HG03457 (cell line): ENCODE measurements around the gene GRB7.
"Not testable (repeated sequence)": the region's sequence is repeated elsewhere in the genome, so short reads cannot be mapped to it uniquely, and the experiment has no call there.

ENCODE experiments used
- ATAC-seq: cut with Tn5 transposase; IDR thresholded peaks from one replicate; pipeline ENCODE4 v1.9.1; 2021; ENCODE audit warnings: moderate number of reproducible peaks; ENCODE audit not compliant: unreplicated experiment

The GRB7 gene

GRCh38 chr17:39730095-39730921, 7.4 kb upstream of the GRB7 start, which contains the start of gene MIEN1:
MIEN1 (minus strand) TSS chr17:39730532; CDS start chr17:39730495, 37 bp downstream.
- peak; percentile 69 for ATAC-seq

GRCh38 chr17:39732586-39732985, 5.2 kb upstream of the GRB7 start:
- no peak for ATAC-seq

GRCh38 chr17:39735882-39736281, 1.9 kb upstream of the GRB7 start:
- ATAC-seq, result no peak

GRCh38 chr17:39736319-39737165, 1.2 kb upstream of the GRB7 start:
- no peak for ATAC-seq

GRCh38 chr17:39737206-39737759, 455 bp upstream of the GRB7 start:
- no peak for ATAC-seq

GRCh38 chr17:39738568-39738901, 797 bp downstream of the GRB7 start:
- ATAC-seq, result no peak

- no peak for ATAC-seq
Measured at GRCh38 chr17:39738983-39739884, 1.5 kb downstream of the GRB7 start.

- no peak for ATAC-seq
Measured at GRCh38 chr17:39739885-39740356, 2.2 kb downstream of the GRB7 start.

GRCh38 chr17:39740357-39741111, 2.8 kb downstream of the GRB7 start:
- ATAC-seq, result no peak

- ATAC-seq, result no peak
Measured at GRCh38 chr17:39742126-39742855, 4.6 kb downstream of the GRB7 start.

- no peak for ATAC-seq
Measured at GRCh38 chr17:39742856-39743436, 5.2 kb downstream of the GRB7 start.

- ATAC-seq, result no peak
Measured at GRCh38 chr17:39744075-39744835, 6.5 kb downstream of the GRB7 start.

GRCh38 chr17:39744836-39745215, 7.1 kb downstream of the GRB7 start:
- ATAC-seq, result no peak

- no peak for ATAC-seq
Measured at GRCh38 chr17:39745335-39746144, 7.8 kb downstream of the GRB7 start.

- no peak for ATAC-seq
Measured at GRCh38 chr17:39746145-39746461, 8.4 kb downstream of the GRB7 start.

GRCh38 chr17:39747745-39748144, 10.0 kb downstream of the GRB7 start:
- no peak for ATAC-seq

GRCh38 chr17:39748444-39749034, 10.8 kb downstream of the GRB7 start:
- ATAC-seq, result not testable (repeated sequence)
